Fibroblast of the aortic adventitia (primary cell): ENCODE results near the gene CHCHD6. TPM values are rescaled to one million over a fixed set of nuclear protein-coding genes. Genes with fewer than 3 reads are reported as not detected.
A peak's percentile ranks its signal among the peaks of the same experiment; 100 is the strongest.
"Not testable (repeated sequence)": the region's sequence is repeated elsewhere in the genome, so short reads cannot be mapped to it uniquely, and the experiment has no call there.

ENCODE experiments used
- DNase-seq: peaks from one replicate; pipeline ENCODE4 v3.0.0-alpha.2; 2010; ENCODE audit warnings: low read depth
- H3K4me3 ChIP-seq: 2 replicates; pipeline ENCODE4 v1.5.1; 2011; ENCODE audit warnings: low read depth, mild to moderate bottlenecking, control low read depth, low read length, moderate library complexity
- total RNA-seq: library from RNA; depleted of rRNA; stranded (reverse); fragments of >200 nt; gene quantifications from 2 replicates; pipeline ENCODE4 v1.2.3, GENCODE V29; 2012; ENCODE audit warnings: low replicate concordance
- TF ChIP-seq, protein P1 (sequence below): IDR thresholded peaks from 2 replicates; pipeline ENCODE4 v1.5.1; 2011; ENCODE audit warnings: mild to moderate bottlenecking, low read length, control low read depth, inconsistent platforms; ENCODE audit not compliant: insufficient read depth

Gene CHCHD6
- total RNA-seq, 1 donor: 10.8 TPM

DNA sequence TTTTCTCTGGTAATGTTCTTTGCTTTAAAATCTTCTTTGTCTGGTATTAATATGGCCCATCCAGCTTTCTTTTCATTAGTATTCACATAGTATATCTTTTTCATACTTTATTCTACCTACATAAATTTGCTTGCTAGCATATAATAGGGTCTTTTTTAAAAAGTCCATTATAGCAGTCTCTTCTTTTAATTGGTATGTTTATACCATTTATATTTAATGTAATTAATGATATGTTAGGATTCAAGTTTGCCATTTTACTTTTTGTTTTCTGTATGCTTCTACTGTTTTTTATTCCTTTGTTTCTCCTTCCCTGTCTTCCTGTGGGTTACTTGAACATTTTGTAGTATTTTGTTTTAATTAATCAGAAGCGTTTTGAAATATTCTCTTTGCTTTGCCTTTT is 89.0 kb downstream of the CHCHD6 start:
- TF ChIP-seq, protein P1, sequence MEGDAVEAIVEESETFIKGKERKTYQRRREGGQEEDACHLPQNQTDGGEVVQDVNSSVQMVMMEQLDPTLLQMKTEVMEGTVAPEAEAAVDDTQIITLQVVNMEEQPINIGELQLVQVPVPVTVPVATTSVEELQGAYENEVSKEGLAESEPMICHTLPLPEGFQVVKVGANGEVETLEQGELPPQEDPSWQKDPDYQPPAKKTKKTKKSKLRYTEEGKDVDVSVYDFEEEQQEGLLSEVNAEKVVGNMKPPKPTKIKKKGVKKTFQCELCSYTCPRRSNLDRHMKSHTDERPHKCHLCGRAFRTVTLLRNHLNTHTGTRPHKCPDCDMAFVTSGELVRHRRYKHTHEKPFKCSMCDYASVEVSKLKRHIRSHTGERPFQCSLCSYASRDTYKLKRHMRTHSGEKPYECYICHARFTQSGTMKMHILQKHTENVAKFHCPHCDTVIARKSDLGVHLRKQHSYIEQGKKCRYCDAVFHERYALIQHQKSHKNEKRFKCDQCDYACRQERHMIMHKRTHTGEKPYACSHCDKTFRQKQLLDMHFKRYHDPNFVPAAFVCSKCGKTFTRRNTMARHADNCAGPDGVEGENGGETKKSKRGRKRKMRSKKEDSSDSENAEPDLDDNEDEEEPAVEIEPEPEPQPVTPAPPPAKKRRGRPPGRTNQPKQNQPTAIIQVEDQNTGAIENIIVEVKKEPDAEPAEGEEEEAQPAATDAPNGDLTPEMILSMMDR: no peak
- no peak for DNase-seq
- no peak overlapping the region for H3K4me3 ChIP-seq

DNA sequence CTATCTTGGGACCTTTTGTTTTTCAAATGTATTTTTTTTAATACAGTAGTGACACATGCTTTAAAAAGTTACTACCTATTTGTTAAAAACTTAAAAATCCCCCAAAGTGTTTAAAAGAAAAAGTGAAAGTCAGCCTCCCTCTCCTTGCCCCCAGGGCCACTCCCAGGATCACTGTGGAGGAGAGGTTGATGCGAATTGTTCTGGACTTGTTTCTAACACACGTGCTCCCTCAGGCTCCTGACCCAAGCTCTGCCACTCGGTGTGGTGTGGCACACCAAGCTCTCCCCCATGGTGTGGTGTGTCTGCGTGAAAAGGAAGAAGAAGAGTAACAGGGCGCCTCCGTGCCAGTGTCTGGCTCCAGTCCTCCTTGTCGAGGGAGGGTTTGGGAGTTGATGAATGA is 93.5 kb downstream of the CHCHD6 start:
- no peak for DNase-seq
- no peak overlapping the region for H3K4me3 ChIP-seq
- TF ChIP-seq, protein P1: no peak

- H3K4me3 ChIP-seq: no peak overlapping the region
- TF ChIP-seq, protein P1: no peak
- no peak for DNase-seq
Observed at GRCh38 chr3:126798521-126798920, 94.5 kb downstream of the CHCHD6 start.

DNA sequence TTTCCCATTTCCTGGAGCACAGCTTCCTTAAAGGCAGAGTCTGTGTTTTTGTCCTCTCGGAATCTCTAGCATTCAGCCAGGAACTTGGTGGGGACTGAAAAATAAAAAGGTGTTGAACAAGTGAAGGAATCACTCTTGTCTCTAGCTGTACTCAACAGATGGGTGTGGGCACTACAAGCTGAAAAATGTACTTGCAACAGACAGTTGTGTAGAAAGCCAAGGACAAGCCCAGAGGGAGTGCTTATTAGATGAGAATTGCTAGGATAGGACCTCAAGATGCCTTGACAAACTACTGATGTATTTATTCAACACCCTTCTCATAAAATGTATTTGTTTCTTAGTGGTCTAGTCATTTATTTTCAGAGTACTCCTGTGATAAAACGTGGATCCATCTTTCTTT is 95.1 kb downstream of the CHCHD6 start:
- TF ChIP-seq, protein P1: no peak
- no peak overlapping the region for H3K4me3 ChIP-seq
- DNase-seq: no peak

GRCh38 chr3:126801312-126801711 is 97.3 kb downstream of the CHCHD6 start:
- not testable (repeated sequence) for H3K4me3 ChIP-seq, DNase-seq

DNA sequence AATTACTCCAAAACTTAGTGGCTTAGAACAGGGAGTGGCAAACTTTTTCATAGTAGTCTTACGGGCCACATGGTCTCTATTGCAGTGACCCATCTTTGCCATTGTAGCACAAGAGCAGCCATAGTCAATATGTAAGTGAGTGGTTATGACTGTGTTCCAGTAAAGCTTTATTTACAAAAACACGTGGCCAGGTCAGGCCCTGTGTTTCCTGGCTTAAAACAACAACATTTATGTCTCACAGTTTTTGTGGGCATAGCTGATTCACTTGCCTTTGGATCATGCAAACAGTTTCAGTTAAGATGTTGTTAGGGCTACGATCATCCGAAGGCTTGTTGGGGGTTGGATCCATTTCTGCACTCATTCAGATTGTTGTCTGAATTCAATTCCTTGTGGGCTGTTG is 103.8 kb downstream of the CHCHD6 start:
- H3K4me3 ChIP-seq: no peak overlapping the region
- no peak for DNase-seq
- TF ChIP-seq, protein P1: no peak

DNA sequence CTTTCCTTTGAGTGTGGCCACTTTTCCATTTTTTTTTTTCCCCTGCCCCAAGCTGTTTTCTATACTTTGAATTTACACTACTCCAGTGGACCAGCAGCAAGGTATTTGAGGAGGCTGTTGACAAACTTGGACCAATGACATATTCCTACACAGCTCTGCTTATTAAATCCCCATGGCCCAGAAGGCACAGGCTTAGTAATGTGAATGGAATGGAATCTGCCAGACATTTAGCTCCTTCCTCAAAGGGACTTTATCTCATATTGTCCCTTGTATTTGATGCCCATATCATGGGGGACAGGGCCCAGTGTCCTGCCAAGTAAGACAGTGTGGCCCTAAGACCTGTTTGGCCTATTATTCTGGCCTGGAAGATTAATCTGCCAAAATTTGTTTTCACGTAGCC is 107.5 kb downstream of the CHCHD6 start:
- DNase-seq: peak; percentile 53
- TF ChIP-seq, protein P1: no peak
- H3K4me3 ChIP-seq: no peak overlapping the region
